Tibial artery (tissue), 4 donors: ENCODE results near the gene FOXJ3.

Source experiments
- DNase-seq, 2 donors: peaks; one replicate each; pipeline ENCODE4 v3.0.0-alpha.2; 2019
- H3K27ac ChIP-seq, 2 donors: fragments of 200-600 bp; sonication (generic) in 1 of 2; 1 replicate in 1 of 2; 2 replicates in 1 of 2; pipeline ENCODE4 v1.5.1; 2018 to 2019; ENCODE audit warnings: mild to moderate bottlenecking in 1 of 2
- H3K27me3 ChIP-seq, 2 donors: fragments of 200-600 bp; sonication (generic) in 1 of 2; one replicate each; pipeline versions ENCODE4 v1.5.1 to v1.6.0; 2016 to 2019
- H3K36me3 ChIP-seq, 3 donors: fragments of 200-600 bp; sonication (generic) in 2 of 3; one replicate each; pipeline ENCODE4 v1.5.1; 2016 to 2019; ENCODE audit warnings: mild to moderate bottlenecking in 2 of 3
- H3K4me1 ChIP-seq, 4 donors: fragments of 200-600 bp; sonication (generic) in 2 of 4; 1 replicate in 3 of 4; 2 replicates in 1 of 4; pipeline ENCODE4 v1.5.1; 2016 to 2019
- H3K4me3 ChIP-seq, 2 donors: fragments of 200-600 bp; sonication (generic) in 1 of 2; 1 replicate in 1 of 2; 2 replicates in 1 of 2; pipeline ENCODE4 v1.5.1; 2018 to 2019; ENCODE audit warnings: mild to moderate bottlenecking in 2 of 2
- H3K9me3 ChIP-seq, 3 donors: fragments of 200-600 bp; sonication (generic) in 1 of 3; one replicate each; pipeline ENCODE4 v1.5.1; 2016 to 2019
- CTCF ChIP-seq, 2 experiments: fragments of 200-600 bp in 1 of 2; fragments of 450-650 bp in 1 of 2; IDR thresholded peaks; one replicate each; pipeline ENCODE4 v1.5.1; 2017 to 2019; ENCODE audit warnings: antibody characterized with exemption in 2 of 2, mild to moderate bottlenecking in 1 of 2, moderate library complexity in 1 of 2
- intact Hi-C: fragments of 100-400 bp; cut with DNase I; formaldehyde crosslinking; loops from one replicate; pipeline ENCODE4 v1.15.0; 2023; ENCODE audit warnings: low total_unique reads

FOXJ3 gene

GRCh38 chr1:42142894-42143675, 191.9 kb downstream of the FOXJ3 start:
- Histone ChIP-seq H3K27me3 (peaks cover 0 to 62% of the 10 kb centered on the region in 2 donors), H3K9me3 (no peaks in the 10 kb centered on the region), H3K4me1 (no peaks in the 10 kb centered on the region), H3K27ac (no peak overlapping the region), H3K4me3 (no peak overlapping the region), H3K36me3 (no peaks in the 10 kb centered on the region)
- DNase-seq = no peak
- TF ChIP-seq CTCF (IDR thresholded peaks at IDR 0.05) = no peak
- intact Hi-C loops = no loop called here

- Histone ChIP-seq H3K4me1 (no peaks in the 10 kb centered on the region), H3K27me3 (peaks cover 0 to 55% of the 10 kb centered on the region in 2 donors), H3K27ac (no peak overlapping the region), H3K4me3 (no peak overlapping the region), H3K9me3 (no peaks in the 10 kb centered on the region), H3K36me3 (no peaks in the 10 kb centered on the region)
- TF ChIP-seq CTCF (IDR thresholded peaks at IDR 0.05) = no peak
- intact Hi-C loops = no loop called here
- no peak for DNase-seq
Observed at GRCh38 chr1:42141978-42142377, 193.1 kb downstream of the FOXJ3 start.

GRCh38 chr1:42140191-42140590, 194.8 kb downstream of the FOXJ3 start:
- TF ChIP-seq CTCF (IDR thresholded peaks at IDR 0.05) = no peak
- H3K36me3 ChIP-seq = no peaks in the 10 kb centered on the region
- H3K27me3 ChIP-seq = peaks cover 0 to 39% of the 10 kb centered on the region in 2 donors
- no peak for DNase-seq
- no peaks in the 10 kb centered on the region for H3K9me3 ChIP-seq
- no peaks in the 10 kb centered on the region for H3K4me1 ChIP-seq
- intact Hi-C loops = no loop called here
- no peak overlapping the region for H3K4me3 ChIP-seq
- H3K27ac ChIP-seq = no peak overlapping the region

GRCh38 chr1:42139444-42139843, 195.6 kb downstream of the FOXJ3 start:
- Histone ChIP-seq H3K9me3 (no peaks in the 10 kb centered on the region), H3K4me3 (no peak overlapping the region), H3K36me3 (no peaks in the 10 kb centered on the region), H3K4me1 (no peaks in the 10 kb centered on the region), H3K27ac (no peak overlapping the region), H3K27me3 (peaks cover 0 to 31% of the 10 kb centered on the region in 2 donors)
- no peak for DNase-seq
- intact Hi-C loops = no loop called here
- TF ChIP-seq CTCF (IDR thresholded peaks at IDR 0.05) = no peak

- intact Hi-C loops = no loop called here
- no peak for DNase-seq
- no peak for TF ChIP-seq CTCF (IDR thresholded peaks at IDR 0.05)
- H3K27me3 ChIP-seq = peaks cover 0 to 23% of the 10 kb centered on the region in 2 donors
- no peaks in the 10 kb centered on the region for H3K4me1 ChIP-seq
- H3K4me3 ChIP-seq = no peak overlapping the region
- no peaks in the 10 kb centered on the region for H3K36me3 ChIP-seq
- no peaks in the 10 kb centered on the region for H3K9me3 ChIP-seq
- no peak overlapping the region for H3K27ac ChIP-seq
Observed at GRCh38 chr1:42138586-42138985, 196.4 kb downstream of the FOXJ3 start.
